LNCAP (cell line): ENCODE results near the gene HS1BP3.

Source experiments
- TF ChIP-seq, protein P1 (sequence below): fragments of 450-650 bp; IDR thresholded peaks from 2 replicates; pipeline ENCODE4 v1.5.1; 2017; ENCODE audit warnings: mild to moderate bottlenecking

The HS1BP3 gene

GRCh38 chr2:20606198-20606597 lies 44.7 kb downstream of the HS1BP3 start:
- TF ChIP-seq, protein P1, sequence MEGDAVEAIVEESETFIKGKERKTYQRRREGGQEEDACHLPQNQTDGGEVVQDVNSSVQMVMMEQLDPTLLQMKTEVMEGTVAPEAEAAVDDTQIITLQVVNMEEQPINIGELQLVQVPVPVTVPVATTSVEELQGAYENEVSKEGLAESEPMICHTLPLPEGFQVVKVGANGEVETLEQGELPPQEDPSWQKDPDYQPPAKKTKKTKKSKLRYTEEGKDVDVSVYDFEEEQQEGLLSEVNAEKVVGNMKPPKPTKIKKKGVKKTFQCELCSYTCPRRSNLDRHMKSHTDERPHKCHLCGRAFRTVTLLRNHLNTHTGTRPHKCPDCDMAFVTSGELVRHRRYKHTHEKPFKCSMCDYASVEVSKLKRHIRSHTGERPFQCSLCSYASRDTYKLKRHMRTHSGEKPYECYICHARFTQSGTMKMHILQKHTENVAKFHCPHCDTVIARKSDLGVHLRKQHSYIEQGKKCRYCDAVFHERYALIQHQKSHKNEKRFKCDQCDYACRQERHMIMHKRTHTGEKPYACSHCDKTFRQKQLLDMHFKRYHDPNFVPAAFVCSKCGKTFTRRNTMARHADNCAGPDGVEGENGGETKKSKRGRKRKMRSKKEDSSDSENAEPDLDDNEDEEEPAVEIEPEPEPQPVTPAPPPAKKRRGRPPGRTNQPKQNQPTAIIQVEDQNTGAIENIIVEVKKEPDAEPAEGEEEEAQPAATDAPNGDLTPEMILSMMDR, result no peak

DNA sequence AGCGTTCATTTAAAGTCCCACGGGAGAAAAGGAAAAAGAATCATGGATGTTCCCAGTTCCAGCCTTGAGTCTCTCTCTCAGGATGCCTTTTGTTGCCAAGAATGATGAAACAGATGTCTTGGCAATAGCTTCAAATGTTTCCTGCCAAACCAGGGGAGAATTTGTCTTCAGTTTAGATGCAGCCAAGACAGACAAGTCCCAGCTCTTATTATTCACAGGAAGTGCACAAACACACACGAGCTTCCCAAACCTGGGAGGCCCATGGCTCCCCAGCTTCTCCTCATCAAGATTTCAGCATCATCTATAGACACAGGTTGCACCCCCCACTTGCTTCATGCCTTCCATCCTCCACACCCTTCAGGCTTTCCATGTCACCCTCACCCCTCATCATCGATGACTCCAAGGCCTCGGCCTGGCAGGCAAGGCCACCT lies 45.9 kb downstream of the HS1BP3 start:
- TF ChIP-seq, protein P1, result no peak

DNA sequence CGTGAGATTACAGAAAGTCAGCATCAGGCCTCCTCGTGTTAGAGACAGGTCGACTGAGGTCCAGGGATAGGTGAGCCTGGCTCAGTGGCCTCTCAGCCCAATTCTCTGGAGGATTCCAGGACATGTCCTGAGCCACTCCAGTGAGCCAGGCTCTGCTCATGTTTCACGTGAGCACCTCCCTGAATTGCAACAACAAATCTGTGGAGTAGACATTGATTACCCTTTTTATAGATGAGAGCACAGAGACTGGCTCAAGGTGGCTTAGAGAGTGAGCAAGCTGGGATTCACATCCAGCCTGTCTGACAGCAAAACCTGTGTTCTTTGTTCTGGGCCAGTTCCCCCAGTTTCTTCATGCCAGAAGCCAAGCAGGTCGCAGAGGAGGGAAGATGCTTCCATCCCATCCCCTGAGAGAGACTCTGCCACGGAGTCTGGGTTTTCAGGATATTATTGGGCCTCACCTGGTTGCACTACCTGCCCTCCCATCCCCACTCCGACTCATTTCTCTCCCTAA lies 46.4 kb downstream of the HS1BP3 start:
- TF ChIP-seq, protein P1, result no peak

DNA sequence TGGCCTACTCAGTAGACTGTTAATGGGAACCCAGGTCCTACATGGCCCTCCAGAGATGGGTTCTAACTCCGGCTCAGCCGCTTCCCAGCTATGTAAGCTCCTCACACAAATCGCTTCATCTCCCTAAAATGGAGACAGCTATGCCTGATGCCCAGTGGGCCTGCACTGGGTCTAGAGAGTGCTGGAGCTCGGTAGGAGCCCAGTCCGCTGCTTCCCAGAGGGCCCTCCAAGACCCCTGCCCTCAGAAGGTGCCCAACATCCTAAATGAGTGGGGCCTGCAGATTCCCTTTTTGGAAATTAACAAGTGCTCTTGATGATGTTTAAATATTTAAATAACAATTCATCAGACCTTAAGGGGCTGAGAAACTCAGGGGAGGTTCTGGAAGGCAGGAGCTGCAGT lies 47.1 kb downstream of the HS1BP3 start:
- TF ChIP-seq, protein P1, result no peak

DNA sequence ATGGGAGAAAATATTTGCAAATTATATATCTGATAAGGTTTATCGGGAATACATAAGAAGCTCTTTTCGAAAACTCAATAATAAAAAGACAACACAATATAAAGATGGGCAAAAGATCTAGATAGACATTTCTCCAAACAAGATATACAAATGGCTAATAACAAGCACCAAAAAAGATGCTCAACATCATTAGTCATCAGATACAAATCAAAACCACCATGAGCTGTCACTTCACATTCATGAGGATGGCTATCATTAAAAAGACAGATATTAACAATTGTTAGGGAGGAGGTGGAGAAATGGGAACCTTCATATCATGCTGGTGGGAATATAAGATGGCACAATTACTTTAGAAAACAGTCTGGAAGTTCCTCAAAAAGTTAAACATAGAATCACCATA lies 48.1 kb downstream of the HS1BP3 start:
- TF ChIP-seq, protein P1, result no peak

- TF ChIP-seq, protein P1, result peak; percentile 34
These were observed 50.1 kb downstream of the HS1BP3 start for GRCh38 chr2:20600756-20601325.

DNA sequence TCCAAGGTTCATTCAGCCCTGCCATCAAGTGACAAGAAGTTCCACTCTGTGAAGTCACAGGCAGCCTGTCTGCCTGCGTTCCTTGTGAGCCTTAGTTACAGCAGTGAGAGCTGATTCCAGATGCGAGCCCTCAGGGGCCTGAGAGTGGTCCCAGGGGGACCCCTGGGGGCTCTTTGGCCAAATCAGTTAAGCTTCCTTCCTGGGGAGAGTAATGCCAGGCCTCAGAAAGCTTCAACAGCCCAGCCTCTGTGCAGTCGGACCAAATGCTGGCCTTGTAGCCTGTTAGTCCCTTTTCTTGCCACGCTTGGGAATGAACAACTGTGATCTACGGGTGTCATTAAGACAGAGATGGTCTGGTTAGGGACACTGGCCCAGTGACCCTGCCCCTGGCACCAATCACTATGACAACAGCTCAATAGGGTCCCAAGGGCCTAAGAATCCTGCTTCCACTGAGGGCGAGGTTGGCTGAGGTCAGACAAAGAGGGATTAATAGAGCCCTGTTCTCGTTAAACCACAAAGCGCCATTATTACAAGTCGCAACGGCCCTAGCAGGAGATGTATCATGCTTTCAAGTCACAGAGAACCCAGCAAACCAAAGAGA lies 50.9 kb downstream of the HS1BP3 start:
- TF ChIP-seq, protein P1, result no peak
